GM18502 (cell line): Measurements from ENCODE around the gene TMPRSS6.

Experiments used
- ATAC-seq: cut with Tn5 transposase; IDR thresholded peaks from one replicate; pipeline ENCODE4 v1.9.1; 2021; ENCODE audit warnings: mild to moderate bottlenecking; ENCODE audit not compliant: unreplicated experiment, poor library complexity

The TMPRSS6 gene

DNA sequence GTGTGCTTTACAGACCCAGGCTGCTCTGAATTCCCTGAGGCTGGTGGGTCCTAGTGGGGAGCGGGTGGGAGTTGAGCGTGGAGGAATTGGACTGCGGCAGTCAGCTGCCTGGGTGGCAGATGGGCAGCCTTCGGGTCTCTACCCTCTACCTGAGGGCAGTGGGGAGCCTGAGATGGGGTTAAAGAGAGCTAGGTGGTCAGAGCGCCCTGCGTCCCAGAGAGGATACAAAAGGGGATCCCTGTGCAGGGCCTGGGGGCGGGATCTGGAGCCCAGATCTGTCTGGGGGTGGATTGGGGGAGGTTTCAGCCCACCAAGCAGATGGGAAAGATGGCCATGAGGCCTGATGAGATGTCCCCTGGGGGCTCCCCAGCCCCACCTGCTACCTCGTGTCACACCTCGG, 39.8 kb downstream of the TMPRSS6 start:
- ATAC-seq, result no peak

- ATAC-seq, result no peak
These were observed 40.2 kb downstream of the TMPRSS6 start for GRCh38 chr22:37069319-37069718.

DNA sequence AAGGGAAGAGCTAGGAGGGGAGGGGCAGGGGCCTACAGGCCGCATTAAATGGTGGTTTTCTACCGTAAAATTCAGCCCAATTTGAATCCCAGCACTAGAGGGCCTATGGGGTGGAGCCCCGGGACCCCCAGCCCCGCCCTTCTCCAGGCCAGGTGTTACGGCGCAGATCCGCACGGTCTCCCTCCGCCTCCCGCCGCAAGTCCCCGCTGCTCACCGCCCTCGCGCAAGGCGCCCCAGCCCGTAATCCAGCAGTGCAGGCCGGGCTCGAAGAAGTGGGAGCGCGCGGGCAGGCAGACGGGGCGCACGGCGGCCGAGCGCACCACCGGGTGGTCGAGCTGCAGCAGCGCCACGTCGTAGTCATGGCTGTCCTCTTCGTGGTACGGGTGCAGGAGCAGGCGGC, 40.7 kb downstream of the TMPRSS6 start:
- no peak for ATAC-seq

DNA sequence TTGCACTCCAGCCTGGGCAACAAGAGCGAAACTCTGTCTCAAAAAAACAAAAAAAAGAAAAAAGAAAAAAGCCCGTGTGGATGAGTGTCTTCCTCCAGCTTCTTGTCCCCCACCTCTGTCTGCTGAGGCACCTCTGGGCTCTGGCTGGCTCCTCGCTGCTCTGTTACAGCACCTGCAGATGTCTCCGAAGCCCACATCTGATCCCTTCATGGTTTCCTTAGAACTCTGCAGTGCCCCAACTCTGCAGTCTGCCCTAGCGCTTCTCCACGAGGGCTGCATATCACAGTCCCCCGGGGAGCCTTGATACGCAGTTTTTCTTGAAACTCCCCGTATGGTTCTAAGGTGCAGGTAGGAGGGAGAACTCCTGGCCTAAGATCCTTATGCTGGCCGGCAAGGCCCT, 42.1 kb downstream of the TMPRSS6 start:
- ATAC-seq, result no peak

DNA sequence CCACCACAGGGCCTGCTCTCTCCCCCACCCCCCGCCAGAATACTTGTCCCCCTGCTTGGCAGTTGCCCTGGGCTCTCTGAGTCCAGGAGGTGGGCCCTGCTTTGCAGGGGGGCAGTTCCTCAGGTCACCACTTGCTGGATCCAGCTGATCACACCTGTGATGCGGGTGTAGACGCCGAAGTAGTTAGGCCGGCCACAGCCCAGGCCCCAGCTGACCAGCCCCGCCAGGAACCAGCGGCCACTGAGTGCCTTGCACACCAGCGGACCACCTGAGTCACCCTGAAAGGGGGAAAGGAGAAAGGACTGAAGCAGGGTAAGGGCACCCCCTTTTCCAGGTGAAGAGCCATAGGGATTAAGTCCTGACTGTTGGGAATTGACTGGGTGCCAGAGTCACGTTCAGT, 43.6 kb downstream of the TMPRSS6 start:
- ATAC-seq, result no peak

- no peak for ATAC-seq
These were observed 44.3 kb downstream of the TMPRSS6 start for GRCh38 chr22:37065180-37065579.

DNA sequence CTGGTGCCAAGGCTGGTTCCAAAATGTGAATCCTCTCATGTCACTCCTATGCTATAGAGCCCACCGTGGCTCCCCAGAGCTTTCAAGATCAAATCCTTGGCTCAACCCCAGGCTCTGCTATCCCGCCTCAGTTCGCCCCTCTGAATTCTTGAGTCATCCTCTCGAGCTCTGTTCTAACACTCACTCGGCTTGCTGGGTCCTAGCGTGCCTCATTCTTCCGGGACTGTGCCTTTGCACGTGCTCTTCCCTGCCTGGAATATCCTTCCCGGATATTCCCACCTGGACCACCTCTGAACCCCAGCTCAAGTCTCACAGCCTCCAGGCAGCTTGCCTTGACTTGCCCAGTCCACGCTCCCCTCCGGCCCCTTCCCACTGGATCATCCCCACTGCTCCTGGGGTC, 45.0 kb downstream of the TMPRSS6 start:
- no peak for ATAC-seq

DNA sequence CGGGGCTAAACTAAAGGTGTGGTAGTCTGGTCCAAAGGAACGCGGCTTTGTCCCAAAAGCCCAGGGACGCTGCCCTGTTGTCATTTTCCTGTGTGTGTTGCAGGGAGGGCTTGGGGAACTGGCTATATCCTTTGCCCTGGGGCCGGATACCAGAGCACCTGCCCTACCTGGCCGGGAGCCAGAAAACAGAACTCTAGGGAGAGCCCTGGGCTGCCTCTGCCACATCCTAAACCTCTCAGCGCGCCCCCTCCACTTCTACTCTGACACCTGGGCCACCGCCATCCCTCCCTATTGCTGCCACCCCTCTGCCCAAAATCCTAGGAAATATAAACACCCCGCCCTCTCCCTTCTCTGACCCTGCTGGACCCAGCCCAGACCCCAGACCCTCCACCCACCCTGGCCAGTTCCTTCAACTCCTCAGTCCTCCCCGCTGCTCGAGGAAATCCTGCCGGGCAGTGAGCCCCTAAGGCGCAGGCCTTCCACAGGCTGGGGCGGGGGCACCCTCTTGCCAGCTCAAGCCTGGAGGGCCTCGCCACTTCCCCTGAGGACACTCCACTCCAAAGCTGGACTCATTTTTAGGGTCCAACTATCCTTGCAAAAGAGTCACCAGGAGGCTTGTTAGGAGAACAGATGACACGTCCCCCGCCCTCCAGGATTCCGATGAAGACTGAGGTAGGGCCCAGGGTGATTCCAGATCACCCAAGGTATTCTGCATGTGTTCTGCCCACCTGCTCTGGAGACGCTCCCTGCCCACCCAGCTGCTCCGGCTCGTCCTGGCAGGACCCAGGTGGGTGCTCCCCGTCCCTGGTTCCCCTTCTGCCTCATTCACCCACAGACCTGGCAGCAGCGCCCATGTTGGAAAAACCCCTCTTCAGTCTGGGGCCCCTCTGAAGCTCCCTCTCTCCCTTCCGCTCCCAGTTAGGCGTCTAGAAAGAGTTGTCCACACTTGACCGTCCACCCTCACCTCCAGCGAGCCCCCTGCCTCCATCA, 45.8 kb downstream of the TMPRSS6 start:
- ATAC-seq, result no peak

DNA sequence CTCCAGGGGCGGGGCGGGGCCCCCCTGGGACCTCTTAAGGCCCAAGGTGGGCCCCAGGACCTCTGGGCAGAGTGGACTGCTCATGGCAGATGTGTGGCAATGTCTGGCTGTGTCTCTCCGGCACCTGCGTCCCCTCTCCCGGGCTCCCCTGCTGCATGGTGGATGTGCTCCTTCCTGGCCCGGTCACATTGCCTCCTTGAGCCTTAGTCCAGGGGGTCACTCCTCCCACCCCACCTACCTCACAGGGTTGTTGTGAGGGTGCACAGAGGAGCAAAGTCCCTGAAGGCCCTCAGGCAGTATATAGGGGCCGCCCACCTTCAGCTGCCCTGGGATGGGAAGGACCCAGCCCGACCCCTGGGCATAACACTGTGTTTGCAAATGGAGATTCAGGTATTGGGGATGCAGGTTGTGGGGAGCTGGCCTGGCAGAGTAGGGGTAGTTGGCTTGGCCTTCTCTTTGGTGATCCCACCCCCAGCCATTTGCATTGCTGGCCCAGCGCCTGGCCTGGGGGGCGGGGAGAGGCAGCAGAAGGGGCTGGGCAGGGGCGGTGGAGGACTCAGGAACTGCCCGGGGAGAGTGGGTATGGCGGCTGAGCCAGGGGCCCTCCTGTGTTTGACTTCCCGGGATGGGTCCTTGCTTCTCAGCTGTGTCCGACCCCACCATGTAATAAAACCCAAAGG, 46.7 kb downstream of the TMPRSS6 start:
- no peak for ATAC-seq

DNA sequence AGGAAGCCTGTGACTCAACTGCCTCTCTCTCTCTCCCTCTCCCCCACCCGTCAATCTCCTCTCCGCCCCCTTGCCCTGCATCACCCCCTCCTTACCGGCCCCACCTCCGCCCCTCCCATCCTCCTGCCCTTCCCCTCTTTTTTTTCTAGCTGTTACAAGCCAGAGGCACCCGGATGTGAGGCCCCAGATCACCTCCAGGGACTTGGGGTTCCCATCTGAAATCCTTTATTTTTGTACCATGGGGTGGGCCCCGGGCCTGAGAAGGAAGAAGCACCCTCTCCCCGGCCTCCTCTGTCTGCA, 47.2 kb downstream of the TMPRSS6 start:
- no peak for ATAC-seq

DNA sequence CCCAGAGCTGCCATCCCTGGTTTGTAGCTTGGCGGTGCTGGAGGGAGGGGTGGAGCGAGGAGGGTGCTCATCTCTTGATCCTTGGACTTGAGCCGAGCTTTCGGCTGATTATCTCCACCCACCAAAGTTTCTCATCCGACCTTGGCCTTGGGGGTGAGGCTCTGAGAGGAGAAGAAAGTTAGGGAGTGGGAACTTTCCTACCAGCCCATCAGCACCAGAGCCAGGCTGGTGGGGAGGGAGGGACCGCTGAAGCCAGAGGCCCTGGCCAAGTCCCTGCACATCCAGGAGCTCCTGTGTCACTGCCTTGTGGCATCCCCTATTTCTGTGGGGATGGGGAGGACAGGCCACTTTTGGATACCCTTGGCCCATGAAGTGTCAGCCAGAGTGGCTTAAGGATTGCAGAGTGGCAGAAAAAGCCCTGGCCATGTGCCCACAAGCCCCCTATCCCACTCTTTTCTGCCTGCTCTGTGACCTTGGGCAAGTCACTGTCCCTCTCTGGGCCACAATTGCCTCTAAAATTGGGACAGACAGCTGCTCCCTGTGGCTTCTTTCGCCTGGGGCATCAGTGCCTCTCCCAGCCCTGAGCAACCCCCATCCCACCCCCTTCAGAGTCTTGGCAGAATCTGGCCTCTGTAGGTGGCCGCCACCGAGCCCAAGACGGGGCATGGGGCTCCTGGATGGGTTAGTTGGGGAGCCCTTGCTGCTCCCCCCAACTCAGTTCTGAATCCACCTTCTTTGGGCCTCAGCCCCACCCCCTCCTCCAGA, 47.7 kb downstream of the TMPRSS6 start:
- ATAC-seq, result no peak

DNA sequence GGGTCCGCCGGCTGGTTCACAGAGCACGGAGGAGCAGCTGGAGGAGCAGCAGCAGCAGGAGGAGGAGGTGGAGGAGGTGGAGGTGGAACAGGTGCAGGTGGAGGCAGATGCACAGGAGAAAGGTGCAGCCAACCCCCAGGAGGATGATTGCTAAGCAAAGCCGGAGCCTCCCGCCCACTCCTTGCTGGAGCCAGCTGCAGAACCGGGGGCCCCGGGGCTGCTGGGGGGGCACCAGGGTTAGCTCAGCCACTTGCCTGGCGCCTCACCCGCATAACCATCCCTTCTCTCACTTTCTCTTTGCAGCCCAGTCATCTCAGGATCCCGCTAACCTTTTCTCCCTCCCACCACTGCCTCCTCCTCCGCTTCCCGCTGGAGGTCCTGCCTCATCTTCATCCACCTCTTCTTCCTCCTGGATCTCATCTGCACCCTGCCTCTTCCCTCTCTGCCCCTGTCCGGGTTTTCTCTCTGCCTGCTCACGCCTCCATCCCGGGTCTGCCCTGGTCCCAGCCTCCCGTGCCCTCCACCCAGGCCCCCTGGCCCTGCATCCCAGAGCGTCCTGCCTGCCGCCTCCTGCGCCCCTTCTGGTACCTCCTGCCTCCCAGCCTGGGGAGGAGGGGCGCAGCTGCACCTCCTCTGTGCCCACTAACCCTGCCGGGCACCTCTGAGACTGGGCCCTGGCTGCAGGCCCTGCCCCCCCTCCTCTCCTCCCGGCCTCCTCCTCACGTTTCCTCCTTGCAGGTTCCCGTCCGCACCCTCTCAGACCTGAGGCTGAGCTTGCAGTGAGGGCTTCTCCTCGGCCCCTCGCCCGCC, 48.5 kb downstream of the TMPRSS6 start:
- ATAC-seq, result no peak

GRCh38 chr22:37059876-37060449, 49.5 kb downstream of the TMPRSS6 start:
- ATAC-seq, result no peak

- no peak for ATAC-seq
These were observed 50.4 kb downstream of the TMPRSS6 start for GRCh38 chr22:37058917-37059701.

DNA sequence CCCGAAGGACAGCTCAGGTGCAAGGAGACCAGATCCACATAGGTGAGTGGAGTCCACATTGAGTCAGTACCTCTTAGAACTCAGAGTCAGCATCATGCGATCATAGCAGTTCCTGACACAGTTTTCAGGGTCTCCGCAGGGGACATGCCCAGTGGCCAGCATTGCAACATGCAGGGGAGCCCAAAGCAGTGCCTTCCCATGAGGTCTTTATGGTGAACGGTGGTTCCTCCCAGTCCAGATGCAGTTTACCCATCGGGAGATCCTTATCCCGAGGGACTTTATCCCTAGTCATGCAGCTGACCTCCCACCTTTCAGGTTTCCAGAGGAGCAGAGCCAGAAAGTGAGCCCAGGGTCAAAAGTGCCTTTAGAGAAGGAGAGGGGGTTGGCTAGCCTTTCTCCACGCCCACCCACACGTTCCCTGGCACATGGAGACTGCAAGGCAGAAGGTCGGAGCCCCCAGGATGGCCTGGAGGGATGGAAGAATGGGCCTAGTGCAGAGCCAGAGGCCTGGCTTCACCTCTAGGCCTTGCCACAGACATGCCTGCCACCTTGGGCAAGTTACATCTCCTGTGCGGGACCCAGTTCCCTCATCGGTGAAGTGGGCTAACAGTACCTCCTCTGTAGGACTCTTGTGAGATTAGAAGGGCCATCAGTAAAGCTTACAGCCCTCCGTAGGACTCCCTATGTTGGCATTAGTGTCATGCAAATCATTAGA, 51.6 kb downstream of the TMPRSS6 start:
- no peak for ATAC-seq

- no peak for ATAC-seq
These were observed 52.3 kb downstream of the TMPRSS6 start for GRCh38 chr22:37057226-37057625.

DNA sequence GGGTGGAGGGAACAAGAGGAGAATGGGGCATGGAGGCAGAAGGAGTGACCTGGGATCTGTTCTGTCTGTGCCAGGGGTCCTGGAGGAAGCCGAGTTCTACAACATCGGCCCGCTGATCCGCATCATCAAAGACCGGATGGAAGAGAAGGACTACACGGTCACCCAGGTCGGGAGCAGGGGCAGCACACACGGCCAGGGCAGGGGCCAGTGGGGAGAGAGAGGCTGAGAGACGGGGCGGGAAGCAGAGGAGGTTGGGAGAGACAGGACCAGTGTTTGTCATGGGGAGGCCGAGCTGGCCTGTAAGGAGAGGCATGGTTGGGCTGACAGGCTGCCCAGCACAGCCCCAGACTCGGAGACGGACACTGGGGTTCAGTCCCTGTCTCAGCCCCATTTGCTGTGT, 53.3 kb downstream of the TMPRSS6 start:
- ATAC-seq, result no peak

GRCh38 chr22:37054600-37055365, 54.7 kb downstream of the TMPRSS6 start:
- ATAC-seq, result no peak
